Erythroblast (primary cell): ENCODE data around the gene CEBPE.

ENCODE experiments used
- GATA1 ChIP-seq: IDR thresholded peaks from 2 replicates; pipeline ENCODE4 v1.6.1; 2011; ENCODE audit warnings: low read depth, mild to moderate bottlenecking, control low read depth, low read length, moderate library complexity
- POLR2A ChIP-seq: IDR thresholded peaks from 2 replicates; pipeline ENCODE4 v1.6.1; 2011; ENCODE audit warnings: mild to moderate bottlenecking, low read length

GRCh38 chr14:23068789-23069412, 50.2 kb downstream of the CEBPE start:
- TF ChIP-seq POLR2A: no peak
- TF ChIP-seq GATA1: no peak
